HG03558 (cell line): ENCODE results near the gene STAT2.

ENCODE experiments used
- ATAC-seq: cut with Tn5 transposase; IDR thresholded peaks from one replicate; pipeline ENCODE4 v1.9.1; 2021; ENCODE audit warnings: moderate number of reproducible peaks; ENCODE audit not compliant: unreplicated experiment; ENCODE audit errors: extremely low read depth

Gene STAT2

DNA sequence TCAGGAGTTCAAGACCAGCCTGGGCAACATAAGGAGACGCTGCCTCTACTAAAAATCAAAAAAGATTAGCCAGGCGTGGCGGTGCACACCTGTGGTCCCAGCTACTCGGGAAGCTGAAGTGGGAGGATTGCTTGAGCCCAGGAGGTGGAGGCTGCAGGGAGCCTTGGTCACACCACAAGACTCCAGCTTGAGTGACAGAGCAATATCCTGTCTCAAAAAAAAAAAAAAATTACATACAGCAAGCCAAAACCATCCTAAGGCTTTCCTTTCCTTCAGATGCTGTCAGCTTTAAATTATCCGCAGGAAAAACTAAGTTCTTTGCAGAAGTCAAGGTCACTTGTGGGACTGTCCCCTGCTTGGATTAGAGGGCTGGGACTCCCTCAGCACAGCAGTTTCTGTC lies 61.1 kb downstream of the STAT2 start:
- ATAC-seq = no peak

DNA sequence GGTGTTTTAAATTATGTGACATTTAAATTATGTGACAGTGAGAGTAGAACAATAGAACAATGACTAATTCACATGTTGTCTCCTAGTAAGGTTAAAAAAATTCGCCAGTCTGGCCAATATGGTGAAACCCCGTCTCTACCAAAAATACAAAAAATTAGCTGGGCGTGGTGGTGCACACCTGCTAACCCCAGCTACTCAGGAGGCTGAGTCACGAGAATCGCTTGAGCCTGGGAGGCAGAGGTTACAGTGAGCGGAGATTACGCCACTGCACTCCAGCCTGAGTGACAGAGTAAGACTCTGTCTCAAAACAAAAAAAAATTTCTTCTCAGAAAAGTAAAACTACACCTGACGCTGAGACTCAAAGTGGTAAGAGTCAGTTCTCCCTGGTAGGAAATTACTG lies 62.5 kb downstream of the STAT2 start:
- no peak for ATAC-seq

DNA sequence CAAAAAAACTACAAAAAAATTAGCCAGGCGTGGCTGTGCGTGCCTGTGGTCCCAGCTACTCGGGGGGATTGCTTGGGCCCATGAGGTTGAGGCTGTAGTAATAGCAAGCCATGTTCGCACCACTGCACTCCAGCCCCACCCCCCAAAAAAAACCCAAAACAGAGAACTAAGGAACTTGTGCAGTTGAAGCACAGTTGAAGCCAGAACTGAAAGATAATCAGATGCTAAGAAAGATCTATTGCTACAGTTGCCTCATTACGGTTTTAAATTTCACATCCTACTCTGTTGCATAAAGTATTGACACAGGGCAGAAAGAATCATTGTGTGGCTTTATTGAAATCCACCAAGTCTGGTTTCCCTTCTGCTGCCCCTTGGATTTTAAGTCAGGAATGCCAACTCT lies 63.6 kb downstream of the STAT2 start:
- ATAC-seq = no peak

DNA sequence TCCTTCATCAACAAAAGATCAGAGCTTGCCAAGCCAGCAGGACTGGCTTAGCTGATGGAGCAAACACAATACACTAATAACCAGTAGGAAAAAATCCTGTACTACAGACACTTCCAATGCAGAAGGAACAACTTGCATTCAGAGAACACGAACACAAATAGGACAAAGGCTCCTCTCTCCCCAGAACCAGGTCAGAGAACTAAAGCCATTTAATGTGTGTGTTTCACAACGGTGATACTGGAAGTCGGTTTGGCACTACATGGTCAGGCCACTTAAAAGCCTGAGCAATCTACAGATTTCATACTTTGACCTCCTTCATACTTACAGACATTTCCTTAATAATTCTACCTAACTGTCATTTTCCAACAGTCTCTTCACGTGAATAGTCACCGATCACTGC lies 66.1 kb downstream of the STAT2 start:
- ATAC-seq = no peak
